GM12878 (cell line): ENCODE data around the gene LSMEM2.

Experiments
- BACH1 ChIP-seq: fragments of 450-650 bp; IDR thresholded peaks from 2 replicates; pipeline ENCODE4 v1.6.1; 2017; ENCODE audit warnings: mild to moderate bottlenecking, borderline replicate concordance
- CHD4 ChIP-seq: fragments of 200-600 bp; sonication (generic); IDR thresholded peaks from 2 replicates; pipeline ENCODE4 v1.6.1; 2016; ENCODE audit warnings: mild to moderate bottlenecking
- EZH2 ChIP-seq: IDR thresholded peaks from 2 replicates; pipeline ENCODE4 v1.6.1; 2012; ENCODE audit warnings: low read depth, mild to moderate bottlenecking, control low read depth, inconsistent platforms, low read length, borderline replicate concordance; ENCODE audit not compliant: control insufficient read depth
- JUND ChIP-seq: IDR thresholded peaks from 2 replicates; pipeline ENCODE4 v1.6.1; 2012; ENCODE audit warnings: low read depth, mild to moderate bottlenecking, low read length, improper control_type of control experiment, moderate library complexity
- SMC3 ChIP-seq: IDR thresholded peaks from 2 replicates; pipeline ENCODE4 v1.6.1; 2011; ENCODE audit warnings: low read length, improper control_type of control experiment, borderline replicate concordance
- TF ChIP-seq, protein P1 (sequence below), 3 experiments: IDR thresholded peaks in 2 of 3; conservative IDR thresholded peaks in 1 of 3; 2 replicates each; pipeline ENCODE4 v1.5.1; 2011; ENCODE audit warnings: low read depth in 3 of 3, low read length in 3 of 3, mild to moderate bottlenecking in 3 of 3, control low read depth in 2 of 3, moderate library complexity in 2 of 3, inconsistent platforms in 1 of 3, mixed read lengths in 1 of 3; ENCODE audit not compliant: control insufficient read depth in 2 of 3, insufficient read depth in 1 of 3; ENCODE audit errors: extremely low read depth in 1 of 3
- TF ChIP-seq, protein P2 (sequence below): fragments of 450-650 bp; formaldehyde crosslinking; IDR thresholded peaks from 2 replicates; pipeline ENCODE4 v1.5.0; 2022; ENCODE audit warnings: mild to moderate bottlenecking, missing genetic modification characterization

DNA sequence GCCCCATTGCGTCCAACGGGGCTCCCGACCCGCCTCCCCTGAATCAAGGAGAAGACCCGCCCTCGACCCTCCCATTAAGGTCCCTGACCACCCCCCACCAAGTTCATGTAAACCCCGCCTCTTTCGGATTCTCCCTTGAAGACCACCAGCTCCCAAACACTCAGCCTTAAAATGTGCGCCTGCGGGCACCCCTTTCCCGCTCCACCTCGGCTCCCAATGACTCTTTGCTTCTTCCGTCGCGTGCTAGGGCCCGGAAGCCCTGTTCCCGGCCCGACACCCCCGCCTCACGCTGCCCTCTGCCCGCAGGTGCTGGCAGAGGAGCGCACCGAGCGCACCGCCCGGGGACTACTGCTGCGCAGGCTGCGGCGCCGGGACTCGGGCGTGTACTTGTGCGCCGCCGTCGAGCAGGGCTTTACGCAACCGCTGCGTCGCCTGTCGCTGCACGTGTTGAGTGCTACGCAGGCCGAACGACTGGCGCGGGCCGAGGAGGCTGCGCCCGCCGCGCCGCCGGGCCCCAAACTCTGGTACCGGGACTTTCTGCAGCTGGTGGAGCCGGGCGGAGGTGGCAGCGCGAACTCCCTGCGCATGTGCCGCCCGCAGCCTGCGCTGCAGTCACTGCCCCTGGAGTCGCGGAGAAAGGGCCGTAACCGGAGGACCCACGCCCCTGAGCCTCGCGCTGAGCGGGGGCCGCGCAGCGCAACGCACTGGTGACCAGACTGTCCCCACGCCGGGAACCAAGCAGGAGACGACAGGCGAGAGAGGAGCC is 2.7 kb upstream of the LSMEM2 start:
- TF ChIP-seq, protein P1, sequence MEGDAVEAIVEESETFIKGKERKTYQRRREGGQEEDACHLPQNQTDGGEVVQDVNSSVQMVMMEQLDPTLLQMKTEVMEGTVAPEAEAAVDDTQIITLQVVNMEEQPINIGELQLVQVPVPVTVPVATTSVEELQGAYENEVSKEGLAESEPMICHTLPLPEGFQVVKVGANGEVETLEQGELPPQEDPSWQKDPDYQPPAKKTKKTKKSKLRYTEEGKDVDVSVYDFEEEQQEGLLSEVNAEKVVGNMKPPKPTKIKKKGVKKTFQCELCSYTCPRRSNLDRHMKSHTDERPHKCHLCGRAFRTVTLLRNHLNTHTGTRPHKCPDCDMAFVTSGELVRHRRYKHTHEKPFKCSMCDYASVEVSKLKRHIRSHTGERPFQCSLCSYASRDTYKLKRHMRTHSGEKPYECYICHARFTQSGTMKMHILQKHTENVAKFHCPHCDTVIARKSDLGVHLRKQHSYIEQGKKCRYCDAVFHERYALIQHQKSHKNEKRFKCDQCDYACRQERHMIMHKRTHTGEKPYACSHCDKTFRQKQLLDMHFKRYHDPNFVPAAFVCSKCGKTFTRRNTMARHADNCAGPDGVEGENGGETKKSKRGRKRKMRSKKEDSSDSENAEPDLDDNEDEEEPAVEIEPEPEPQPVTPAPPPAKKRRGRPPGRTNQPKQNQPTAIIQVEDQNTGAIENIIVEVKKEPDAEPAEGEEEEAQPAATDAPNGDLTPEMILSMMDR (IDR thresholded peaks at IDR 0.05 in 2 of 3, conservative IDR thresholded peaks at IDR 0.05 in 1 of 3; ENCODE audit: control insufficient read depth in 2 of 3, extremely low read depth in 1 of 3, insufficient read depth in 1 of 3, low read depth in 3 of 3, low read length in 3 of 3): no peak
- TF ChIP-seq SMC3: no peak
- TF ChIP-seq, protein P2, sequence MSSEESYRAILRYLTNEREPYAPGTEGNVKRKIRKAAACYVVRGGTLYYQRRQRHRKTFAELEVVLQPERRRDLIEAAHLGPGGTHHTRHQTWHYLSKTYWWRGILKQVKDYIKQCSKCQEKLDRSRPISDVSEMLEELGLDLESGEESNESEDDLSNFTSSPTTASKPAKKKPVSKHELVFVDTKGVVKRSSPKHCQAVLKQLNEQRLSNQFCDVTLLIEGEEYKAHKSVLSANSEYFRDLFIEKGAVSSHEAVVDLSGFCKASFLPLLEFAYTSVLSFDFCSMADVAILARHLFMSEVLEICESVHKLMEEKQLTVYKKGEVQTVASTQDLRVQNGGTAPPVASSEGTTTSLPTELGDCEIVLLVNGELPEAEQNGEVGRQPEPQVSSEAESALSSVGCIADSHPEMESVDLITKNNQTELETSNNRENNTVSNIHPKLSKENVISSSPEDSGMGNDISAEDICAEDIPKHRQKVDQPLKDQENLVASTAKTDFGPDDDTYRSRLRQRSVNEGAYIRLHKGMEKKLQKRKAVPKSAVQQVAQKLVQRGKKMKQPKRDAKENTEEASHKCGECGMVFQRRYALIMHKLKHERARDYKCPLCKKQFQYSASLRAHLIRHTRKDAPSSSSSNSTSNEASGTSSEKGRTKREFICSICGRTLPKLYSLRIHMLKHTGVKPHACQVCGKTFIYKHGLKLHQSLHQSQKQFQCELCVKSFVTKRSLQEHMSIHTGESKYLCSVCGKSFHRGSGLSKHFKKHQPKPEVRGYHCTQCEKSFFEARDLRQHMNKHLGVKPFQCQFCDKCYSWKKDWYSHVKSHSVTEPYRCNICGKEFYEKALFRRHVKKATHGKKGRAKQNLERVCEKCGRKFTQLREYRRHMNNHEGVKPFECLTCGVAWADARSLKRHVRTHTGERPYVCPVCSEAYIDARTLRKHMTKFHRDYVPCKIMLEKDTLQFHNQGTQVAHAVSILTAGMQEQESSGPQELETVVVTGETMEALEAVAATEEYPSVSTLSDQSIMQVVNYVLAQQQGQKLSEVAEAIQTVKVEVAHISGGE (CRISPR knock-in tag): no peak
- TF ChIP-seq JUND: no peak
- no peak for TF ChIP-seq CHD4
- TF ChIP-seq EZH2: no peak
- TF ChIP-seq BACH1: no peak
